GM10847 (cell line): ENCODE results near the gene AMOTL2.

Experiments used
- POLR2A ChIP-seq: IDR thresholded peaks from 2 replicates; pipeline ENCODE4 v1.6.1; 2011; ENCODE audit not compliant: insufficient read length; ENCODE audit errors: extremely low read depth

The AMOTL2 gene

DNA sequence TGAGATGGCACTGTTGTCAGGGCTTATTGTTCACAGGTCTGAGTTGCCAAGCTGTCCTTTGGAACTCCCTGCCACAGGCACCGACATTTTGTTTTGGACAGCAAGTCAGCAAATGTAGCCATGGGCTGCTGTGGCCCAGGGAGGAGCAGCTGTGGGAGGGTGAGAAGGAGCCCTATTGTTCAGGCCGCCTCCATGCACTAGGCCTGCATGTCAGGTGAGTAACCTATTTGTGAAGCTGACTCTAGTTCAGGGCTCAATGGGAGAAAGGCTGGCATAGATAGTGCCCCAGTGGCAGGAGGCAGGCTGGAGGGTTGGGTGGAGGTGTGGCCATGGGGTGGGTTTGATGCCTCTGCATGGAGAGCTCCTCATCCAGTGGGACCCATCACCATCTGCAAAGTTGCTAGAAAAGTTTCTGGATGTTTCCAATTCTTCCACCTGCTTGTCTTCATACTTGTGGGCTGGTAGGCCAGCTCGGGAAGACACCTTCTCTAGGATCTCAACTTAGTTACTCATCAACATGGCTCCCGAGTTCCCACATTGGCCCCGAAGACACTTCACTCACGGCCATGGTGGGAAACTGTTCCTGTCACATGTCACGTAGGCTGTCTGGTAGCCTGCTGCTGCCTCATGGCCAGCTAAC lies 19.5 kb downstream of the AMOTL2 start:
- no peak for TF ChIP-seq POLR2A

DNA sequence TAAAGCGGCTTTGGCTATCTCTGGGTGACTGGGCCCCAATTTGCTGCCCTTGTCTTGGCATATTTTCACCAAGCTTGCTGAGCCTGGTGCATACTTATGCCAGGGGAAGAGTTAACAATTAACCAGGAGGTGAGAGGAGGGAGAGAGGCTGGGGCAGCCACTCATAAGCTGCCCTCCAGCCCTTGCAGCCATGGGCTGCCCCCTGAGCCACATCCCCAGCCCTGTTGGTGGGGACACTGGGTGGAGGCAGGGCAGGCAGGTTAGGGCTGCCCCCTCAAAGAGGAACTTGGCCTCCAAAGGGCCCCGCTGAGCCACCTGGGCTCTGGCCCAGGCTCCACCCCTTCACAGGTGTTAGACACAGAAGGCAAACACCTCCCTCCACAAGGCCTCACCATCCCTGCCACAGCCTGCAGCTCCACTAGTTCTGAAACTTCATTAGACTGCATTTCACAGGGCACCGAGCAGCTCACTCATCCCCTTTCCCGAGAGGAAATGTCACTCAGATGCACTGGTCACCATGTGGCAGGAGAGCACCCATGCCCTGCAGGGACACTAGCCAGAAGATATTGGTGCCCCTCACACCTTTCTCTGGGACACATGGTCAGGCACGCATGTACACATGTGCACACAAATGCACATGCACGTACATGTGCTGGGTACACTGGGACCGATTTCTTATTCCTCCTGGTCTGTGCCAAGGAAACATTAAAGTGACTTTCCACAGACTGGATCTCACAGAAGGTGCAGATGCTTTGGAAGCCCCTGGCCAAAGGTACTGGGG lies 20.2 kb downstream of the AMOTL2 start:
- TF ChIP-seq POLR2A: no peak

GRCh38 chr3:134353171-134353825 lies 20.9 kb downstream of the AMOTL2 start:
- no peak for TF ChIP-seq POLR2A

- TF ChIP-seq POLR2A: no peak
Measured at GRCh38 chr3:134352031-134352671, 22.1 kb downstream of the AMOTL2 start.

DNA sequence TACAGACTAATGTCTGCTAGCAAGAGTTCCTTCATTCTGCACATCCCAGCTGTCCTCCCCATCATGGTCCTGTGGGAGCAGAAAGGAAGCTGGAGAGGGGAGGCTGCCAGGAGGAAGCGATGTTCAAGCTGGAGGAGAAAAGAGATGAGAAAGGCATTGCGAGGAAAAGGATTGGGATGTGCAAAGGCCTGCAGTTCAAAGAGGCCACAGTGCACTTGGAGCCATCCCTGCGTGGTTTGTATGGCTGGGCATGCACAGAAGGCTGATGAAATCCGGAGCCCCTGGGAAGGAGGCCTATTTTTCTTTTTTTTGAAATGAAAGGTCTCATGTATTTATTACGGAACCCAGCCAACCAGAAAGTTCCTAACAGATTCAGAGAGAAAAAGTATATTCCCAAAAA lies 22.8 kb downstream of the AMOTL2 start:
- TF ChIP-seq POLR2A: no peak

DNA sequence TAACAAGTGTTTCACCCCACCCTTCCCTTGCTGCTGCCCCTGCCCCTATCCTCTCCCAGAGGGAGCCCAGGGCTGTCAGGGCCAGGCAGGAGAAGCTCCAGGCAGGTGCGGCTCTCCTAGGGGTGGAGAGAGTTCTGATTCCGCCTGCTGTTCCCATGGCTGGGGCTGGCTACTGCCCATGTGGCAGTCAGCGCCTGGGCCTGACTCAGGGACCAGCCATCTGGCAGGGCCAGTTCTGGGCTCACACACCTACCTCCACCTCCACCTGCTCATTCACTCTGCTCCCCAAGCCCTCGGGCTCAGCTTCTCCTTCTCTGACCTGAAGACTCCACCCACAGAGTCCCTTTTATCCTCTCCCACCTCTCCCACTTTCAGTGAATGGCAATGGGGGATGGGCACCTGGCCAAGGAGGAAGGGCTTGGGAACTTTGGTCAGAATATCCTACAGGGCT lies 23.4 kb downstream of the AMOTL2 start:
- TF ChIP-seq POLR2A: no peak

- no peak for TF ChIP-seq POLR2A
Measured at GRCh38 chr3:134350266-134350665, 24.0 kb downstream of the AMOTL2 start.

- no peak for TF ChIP-seq POLR2A
Measured at GRCh38 chr3:134348524-134348923, 25.7 kb downstream of the AMOTL2 start.

GRCh38 chr3:134347551-134347950 lies 26.7 kb downstream of the AMOTL2 start:
- no peak for TF ChIP-seq POLR2A

DNA sequence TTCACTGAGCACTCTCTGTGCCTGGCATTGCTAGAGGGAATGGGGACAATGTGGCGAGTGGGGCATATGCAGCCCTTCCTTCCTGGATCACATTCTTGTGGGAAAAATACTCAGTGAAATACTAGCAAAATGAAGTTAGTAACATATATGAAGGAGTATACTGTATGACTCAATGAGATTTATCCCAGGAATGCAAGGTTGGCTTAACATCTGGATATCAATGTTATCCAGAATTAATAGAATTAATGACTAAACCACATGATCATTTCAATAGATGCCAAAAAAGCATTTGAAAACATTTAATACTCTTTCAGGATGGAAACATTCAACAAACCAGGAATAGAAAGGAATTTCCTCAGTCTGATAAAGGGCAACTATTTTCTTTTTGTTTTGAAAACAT lies 27.5 kb downstream of the AMOTL2 start:
- TF ChIP-seq POLR2A: no peak

DNA sequence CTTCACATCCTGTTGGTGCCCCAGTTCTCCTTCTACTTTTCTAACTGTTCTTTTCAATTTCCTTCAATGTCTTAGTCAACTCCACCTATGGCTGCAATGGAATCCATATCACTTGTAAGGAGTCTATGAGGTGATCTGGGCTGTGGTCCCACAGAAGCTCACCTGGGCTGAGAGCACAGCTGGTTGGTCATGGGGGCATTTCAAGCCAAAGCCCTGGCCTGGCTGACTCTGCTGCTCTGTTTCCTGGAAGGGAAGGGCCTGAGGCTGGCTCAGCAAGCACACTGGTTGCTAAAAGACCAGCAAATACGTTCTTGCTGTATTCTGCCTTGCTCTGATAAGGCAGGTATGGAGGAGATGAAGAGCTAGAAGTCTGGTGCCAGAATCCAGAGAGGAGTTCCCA lies 29.0 kb downstream of the AMOTL2 start:
- TF ChIP-seq POLR2A: no peak

- no peak for TF ChIP-seq POLR2A
Measured at GRCh38 chr3:134344560-134344959, 29.7 kb downstream of the AMOTL2 start.

DNA sequence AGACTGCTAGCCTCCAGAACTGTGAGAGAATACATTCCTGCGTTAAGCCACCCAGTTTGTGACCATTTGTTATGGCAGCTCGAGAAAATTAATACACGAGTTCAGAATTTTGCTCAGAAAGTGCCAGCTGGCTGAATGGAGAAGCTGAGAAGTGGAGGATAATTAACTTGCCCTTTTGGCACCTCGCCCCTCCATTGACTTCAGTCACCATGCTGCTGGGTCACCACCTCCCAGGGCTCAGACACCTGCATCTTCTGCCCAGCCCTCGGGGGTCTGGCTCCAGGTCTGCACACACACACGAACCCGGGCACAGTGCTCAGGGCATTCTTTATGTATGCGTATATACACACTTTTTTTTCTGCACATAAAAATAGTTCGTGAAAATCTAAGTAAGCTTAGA lies 32.0 kb downstream of the AMOTL2 start:
- no peak for TF ChIP-seq POLR2A

GRCh38 chr3:134341389-134341788 lies 32.9 kb downstream of the AMOTL2 start:
- TF ChIP-seq POLR2A: no peak

GRCh38 chr3:134340982-134341365 lies 33.3 kb downstream of the AMOTL2 start:
- TF ChIP-seq POLR2A: no peak
